ENCODE data around the gene TRIM2. TPM values are rescaled to one million over a fixed set of nuclear protein-coding genes. Genes with fewer than 3 reads are reported as not detected.

Gene TRIM2
- polyA plus RNA-seq, 1 donor (not counting 4 experiments of a cell fraction or from before 2014, with no cell fraction given) = 10.6 TPM

- FAIRE-seq (no peak), DNase-seq (ENCODE audit: low read depth, low spot score) (no peak)
- Histone ChIP-seq H2AFZ (ENCODE audit: control insufficient read depth, low read length) (no peak overlapping the region), H3K4me1 (ENCODE audit: control insufficient read depth, extremely low read depth, insufficient read depth, low read length) (peaks cover 13% of the 10 kb centered on the region), H3K9me1 (ENCODE audit: control insufficient read depth, extremely low read depth, insufficient read depth, low read length) (no peaks in the 10 kb centered on the region), H3K9me3 (ENCODE audit: control insufficient read depth, low read depth, low read length) (no peaks in the 10 kb centered on the region), H3K4me2 (ENCODE audit: control insufficient read depth, extremely low read depth, insufficient read depth, low read depth, low read length) (no peak overlapping the region), H3K4me3 (ENCODE audit: control insufficient read depth in 2 of 3, extremely low read depth in 1 of 3, insufficient read depth in 2 of 3, low read depth in 1 of 3, low read length in 3 of 3) (no peak overlapping the region), H3K79me2 (ENCODE audit: control insufficient read depth, insufficient read depth, low read length) (peaks cover 12% of the 10 kb centered on the region), H3K36me3 (ENCODE audit: control insufficient read depth in 2 of 2, extremely low read depth in 1 of 2, insufficient read depth in 2 of 2, low read length in 2 of 2) (no peaks in the 10 kb centered on the region), H4K20me1 (ENCODE audit: control insufficient read depth, extremely low read depth, insufficient read depth, low read length) (no peaks in the 10 kb centered on the region), H3K27me3 (ENCODE audit: control insufficient read depth, extremely low read depth, insufficient read depth, low read length) (no peaks in the 10 kb centered on the region), H3K27ac (ENCODE audit: control insufficient read depth, insufficient read depth, low read length) (no peak overlapping the region), H3K9ac (ENCODE audit: control insufficient read depth, extremely low read depth, insufficient read depth, low read length) (no peak overlapping the region)
- dilution Hi-C loops (cut with MboI; ENCODE audit: extremely low pct_ligation_motif_present, low sequenced_read_pairs) = no loop called here
- TF ChIP-seq EZH2 (IDR thresholded peaks at IDR 0.05; ENCODE audit: low read length) (no peak), CTCF (optimal IDR thresholded peaks at IDR 0.05 in 1 of 3, IDR thresholded peaks at IDR 0.05 in 1 of 3, conservative IDR thresholded peaks at IDR 0.05 in 1 of 3; ENCODE audit: extremely low read depth in 1 of 3, insufficient read depth in 2 of 3, low read length in 3 of 3) (no peak)
Observed at GRCh38 chr4:153346563-153346962, 142.3 kb downstream of the TRIM2 start.

- FAIRE-seq = no peak
- no peaks in the 10 kb centered on the region for H3K36me3 ChIP-seq (ENCODE audit: control insufficient read depth in 2 of 2, extremely low read depth in 1 of 2, insufficient read depth in 2 of 2, low read length in 2 of 2)
- H3K4me3 ChIP-seq (ENCODE audit: control insufficient read depth in 2 of 3, extremely low read depth in 1 of 3, insufficient read depth in 2 of 3, low read depth in 1 of 3, low read length in 3 of 3) = no peak overlapping the region
- no peaks in the 10 kb centered on the region for H4K20me1 ChIP-seq (ENCODE audit: control insufficient read depth, extremely low read depth, insufficient read depth, low read length)
- H3K9me3 ChIP-seq (ENCODE audit: control insufficient read depth, low read depth, low read length) = no peaks in the 10 kb centered on the region
- H3K27ac ChIP-seq (ENCODE audit: control insufficient read depth, insufficient read depth, low read length) = no peak overlapping the region
- H3K9ac ChIP-seq (ENCODE audit: control insufficient read depth, extremely low read depth, insufficient read depth, low read length) = no peak overlapping the region
- TF ChIP-seq EZH2 (IDR thresholded peaks at IDR 0.05; ENCODE audit: low read length) (no peak), CTCF (optimal IDR thresholded peaks at IDR 0.05 in 1 of 3, IDR thresholded peaks at IDR 0.05 in 1 of 3, conservative IDR thresholded peaks at IDR 0.05 in 1 of 3; ENCODE audit: extremely low read depth in 1 of 3, insufficient read depth in 2 of 3, low read length in 3 of 3) (no peak)
- H3K79me2 ChIP-seq (ENCODE audit: control insufficient read depth, insufficient read depth, low read length) = peaks cover 12% of the 10 kb centered on the region
- H3K4me1 ChIP-seq (ENCODE audit: control insufficient read depth, extremely low read depth, insufficient read depth, low read length) = peaks cover 8% of the 10 kb centered on the region
- no peaks in the 10 kb centered on the region for H3K9me1 ChIP-seq (ENCODE audit: control insufficient read depth, extremely low read depth, insufficient read depth, low read length)
- H3K4me2 ChIP-seq (ENCODE audit: control insufficient read depth, extremely low read depth, insufficient read depth, low read depth, low read length) = no peak overlapping the region
- H2AFZ ChIP-seq (ENCODE audit: control insufficient read depth, low read length) = no peak overlapping the region
- no peaks in the 10 kb centered on the region for H3K27me3 ChIP-seq (ENCODE audit: control insufficient read depth, extremely low read depth, insufficient read depth, low read length)
- no peak for DNase-seq (ENCODE audit: low read depth, low spot score)
- dilution Hi-C loops (cut with MboI; ENCODE audit: extremely low pct_ligation_motif_present, low sequenced_read_pairs) = no loop called here
Observed at GRCh38 chr4:153347117-153347516, 142.9 kb downstream of the TRIM2 start.
